Stimulated activated CD4-positive, alpha-beta T cell treated with anti-CD3 and anti-CD28 coated beads, TNF-alpha, amount 100 ng/mL, for 1 hour (primary cell): Measurements from ENCODE around the gene BAIAP2L1.

Experiments
- DNase-seq, 3 donors: peaks; one replicate each; pipeline ENCODE4 v3.0.0-alpha.2; 2020; ENCODE audit warnings: low read depth in 3 of 3, low spot score in 1 of 3

Gene BAIAP2L1

GRCh38 chr7:98242342-98242741 lies 158.5 kb downstream of the BAIAP2L1 start:
- DNase-seq: no peak

GRCh38 chr7:98241674-98242241 lies 159.1 kb downstream of the BAIAP2L1 start:
- DNase-seq: no peak
